ENCODE measurements around the gene NOMO2. TPM values are rescaled to one million over a fixed set of nuclear protein-coding genes. Genes with fewer than 3 reads are reported as not detected.
"Not testable (repeated sequence)": the region's sequence is repeated elsewhere in the genome, so short reads cannot be mapped to it uniquely, and the experiment has no call there.

Gene NOMO2
- total and polyA plus RNA-seq, 8 donors = 109 to 296 (median 195) TPM

DNA sequence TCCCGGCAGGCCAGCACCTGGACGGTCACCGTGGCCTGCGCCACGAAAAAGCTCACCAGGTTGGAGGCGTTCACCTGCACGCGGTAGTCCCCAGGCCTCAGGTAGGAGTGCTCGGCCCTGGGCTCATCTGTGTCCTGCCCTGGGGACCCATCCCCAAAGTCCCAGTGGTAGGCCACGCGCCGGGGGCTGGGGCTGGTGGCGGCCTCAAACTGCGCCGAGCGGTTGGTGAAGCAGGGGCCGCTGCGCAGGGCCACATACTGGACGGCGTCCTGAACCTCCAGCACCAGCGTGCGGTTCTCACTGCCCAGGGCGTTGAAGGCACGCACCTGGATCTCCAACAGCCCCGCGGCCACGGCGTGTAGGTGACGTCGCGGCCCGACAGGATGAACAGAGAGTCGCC, 176.6 kb downstream of the NOMO2 start:
- intact Hi-C loops (cut with DNase I); H3K9me3 ChIP-seq; H3K27me3 ChIP-seq; H3K36me3 ChIP-seq; ATAC-seq; FAIRE-seq; H3K4me3 ChIP-seq; H3K4me1 ChIP-seq; H3K27ac ChIP-seq: not testable (repeated sequence)
- 98% methylated on average over 12 of the region's 33 CpGs; no CpG with 5 or more reads in 1 of the 2 donors for WGBS, 2 donors
- peak in 1 of 6 donors; percentile 3 for DNase-seq

DNA sequence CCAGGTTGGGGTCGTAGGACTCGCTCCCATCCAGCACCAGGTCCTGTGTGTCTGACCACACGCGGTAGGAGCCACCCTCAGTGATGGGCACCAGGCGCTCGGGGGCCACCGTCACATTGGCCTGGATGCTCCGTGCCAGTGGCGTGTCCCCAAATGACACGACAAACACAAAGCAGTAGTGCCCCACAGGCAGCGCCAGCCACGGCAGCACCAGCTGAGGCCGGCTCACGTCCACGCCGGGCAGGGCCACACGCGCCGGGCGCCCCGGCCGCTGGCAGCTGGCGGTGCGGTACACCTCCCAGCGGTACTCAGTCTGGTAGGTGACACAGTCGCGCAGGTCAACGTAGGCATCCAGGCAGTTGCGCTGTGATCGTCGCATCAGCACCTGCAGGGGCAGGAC, 177.0 kb downstream of the NOMO2 start:
- H3K27ac ChIP-seq; H3K4me3 ChIP-seq; ATAC-seq; H3K36me3 ChIP-seq; H3K9me3 ChIP-seq; FAIRE-seq; intact Hi-C loops (cut with DNase I); H3K27me3 ChIP-seq; H3K4me1 ChIP-seq: not testable (repeated sequence)
- peak in 1 of 6 donors; percentile 5 for DNase-seq
- WGBS, 2 donors = no CpG with 5 or more reads among the region's 31 CpGs

GRCh38 chr16:18384098-18384636, 177.7 kb downstream of the NOMO2 start:
- H3K27me3 ChIP-seq; H3K4me1 ChIP-seq; intact Hi-C loops (cut with DNase I); FAIRE-seq; DNase-seq; H3K36me3 ChIP-seq; H3K4me3 ChIP-seq; H3K9me3 ChIP-seq; ATAC-seq; H3K27ac ChIP-seq: not testable (repeated sequence)
- 69 to 73% methylated on average over 8 to 13 of the region's 25 CpGs for WGBS, 2 donors

- H3K9me3 ChIP-seq; H3K27ac ChIP-seq; ATAC-seq; FAIRE-seq; H3K36me3 ChIP-seq; H3K4me1 ChIP-seq; intact Hi-C loops (cut with DNase I); H3K4me3 ChIP-seq; H3K27me3 ChIP-seq: not testable (repeated sequence)
- peak in 1 of 6 donors; percentile 10 for DNase-seq
- WGBS, 2 donors = 97% methylated on average over 4 of the region's 28 CpGs; no CpG with 5 or more reads in 1 of the 2 donors
Observed at GRCh38 chr16:18382696-18383095, 179.2 kb downstream of the NOMO2 start.

Small RNAs within 50 kb of the gene (microRNA-seq; reads per million reads assigned to microRNA genes)
- gene MIR3179-3 (0 reads per million in 2 donors), gene MIR3179-4 (0 reads per million in 2 donors), gene MIR3180-3 (0 reads per million in 2 donors), gene MIR3670-3 (0 reads per million in 2 donors), gene MIR3670-4 (0 reads per million in 2 donors), gene MIR6770-3 (0 reads per million in 2 donors)

Other genes starting within 250 kb of the NOMO2 start
- gene NPIPA8, start 225.4 kb downstream of the NOMO2 start, total RNA-seq = 10 to 100 TPM in 1 of 6 donors, under 1 TPM in 3, not detected in 2; 0.55 to 11.3 (median 0.71) TPM
- gene NPIPA8, start 225.4 kb downstream of the NOMO2 start, polyA plus RNA-seq = 10 to 100 TPM; 12.3 to 27.9 TPM
- 100 to 1,000 TPM; 521 to 940 (median 762) TPM for gene RPS15A, start 228.2 kb upstream of the NOMO2 start, total RNA-seq
- gene RPS15A, start 228.2 kb upstream of the NOMO2 start, polyA plus RNA-seq = 1,000 to 10,000 TPM; 1,660 to 1,808 TPM
- gene ARL6IP1, start 239.5 kb upstream of the NOMO2 start, total RNA-seq = 10 to 100 TPM; 28.9 to 73.3 (median 42.3) TPM
- gene ARL6IP1, start 239.5 kb upstream of the NOMO2 start, polyA plus RNA-seq = 10 to 100 TPM; 30.6 to 82.3 TPM

Data from pancreas (tissue), 10 donors.